Gastroesophageal sphincter (tissue), 3 donors: ENCODE data around the gene TXNIP.

Experiments used
- CTCF ChIP-seq, 4 experiments: fragments of 200-600 bp in 2 of 4; fragments of 450-650 bp in 2 of 4; sonication (generic) in 1 of 4; IDR thresholded peaks; one replicate each; pipeline ENCODE4 v1.5.1; 2017 to 2019; ENCODE audit warnings: antibody characterized with exemption in 4 of 4, mild to moderate bottlenecking in 2 of 4, moderate library complexity in 2 of 4
- POLR2AphosphoS5 ChIP-seq: sonication (generic); formaldehyde crosslinking; IDR thresholded peaks from one replicate; pipeline ENCODE4 v1.6.1; 2017; ENCODE audit warnings: antibody characterized with exemption

- TF ChIP-seq CTCF (IDR thresholded peaks at IDR 0.05) (no peak), POLR2AphosphoS5 (no peak)
Measured at GRCh38 chr1:145975216-145975615, 21.2 kb downstream of the TXNIP start.
